ENCODE measurements around the gene VDR. TPM values are rescaled to one million over a fixed set of nuclear protein-coding genes. Genes with fewer than 3 reads are reported as not detected.

The VDR gene
- total RNA-seq, 3 donors from 2014 or later: 1.6 to 41.7 (median 16.1) TPM

- Histone ChIP-seq H3K36me3 (no peaks in the 10 kb centered on the region), H3K9me3 (no peaks in the 10 kb centered on the region), H3K27ac (peak overlapping the region in 1 of 2 donors; percentile 60), H3K27me3 (no peaks in the 10 kb centered on the region), H3K4me3 (no peak overlapping the region), H3K4me1 (no peaks in the 10 kb centered on the region)
- intact Hi-C loops (cut with DNase I; ENCODE audit: low total_unique reads): no loop called here
- TF ChIP-seq POLR2AphosphoS5 (IDR thresholded peaks at IDR 0.05): no peak
- no peak for TF ChIP-seq CTCF (IDR thresholded peaks at IDR 0.05)
- no peak for TF ChIP-seq POLR2A (IDR thresholded peaks at IDR 0.05)
- peak in 1 of 2 donors; percentile 58 for DNase-seq (ENCODE audit: low spot score in 2 of 2)
Observed at GRCh38 chr12:47876440-47876960, 28.3 kb downstream of the VDR start.

- Histone ChIP-seq H3K4me1 (peaks cover 0 to 1% of the 10 kb centered on the region in 2 donors), H3K27ac (peak overlapping the region in 1 of 2 donors; percentile 60), H3K36me3 (no peaks in the 10 kb centered on the region), H3K27me3 (no peaks in the 10 kb centered on the region), H3K4me3 (no peak overlapping the region), H3K9me3 (no peaks in the 10 kb centered on the region)
- no peak for DNase-seq (ENCODE audit: low spot score in 2 of 2)
- no peak for TF ChIP-seq POLR2A (IDR thresholded peaks at IDR 0.05)
- TF ChIP-seq CTCF (IDR thresholded peaks at IDR 0.05): no peak
- no peak for TF ChIP-seq POLR2AphosphoS5 (IDR thresholded peaks at IDR 0.05)
- intact Hi-C loops (cut with DNase I; ENCODE audit: low total_unique reads): no loop called here
Observed at GRCh38 chr12:47875746-47876439, 28.9 kb downstream of the VDR start.

- H3K36me3 ChIP-seq: no peaks in the 10 kb centered on the region
- H3K27ac ChIP-seq: no peak overlapping the region
- no peak overlapping the region for H3K4me3 ChIP-seq
- DNase-seq (ENCODE audit: low spot score in 2 of 2): no peak
- no peak for TF ChIP-seq POLR2AphosphoS5 (IDR thresholded peaks at IDR 0.05)
- no peak for TF ChIP-seq CTCF (IDR thresholded peaks at IDR 0.05)
- no peak for TF ChIP-seq POLR2A (IDR thresholded peaks at IDR 0.05)
- intact Hi-C loops (cut with DNase I; ENCODE audit: low total_unique reads): loop anchor here (5.0 kb wide), 1 partner anchor 293 kb away; no protein-coding TSS in a partner anchor
- H3K4me1 ChIP-seq: peaks cover 0 to 8% of the 10 kb centered on the region in 2 donors
- no peaks in the 10 kb centered on the region for H3K9me3 ChIP-seq
- H3K27me3 ChIP-seq: no peaks in the 10 kb centered on the region
Observed at GRCh38 chr12:47874316-47874715, 30.5 kb downstream of the VDR start.

GRCh38 chr12:47870175-47870781 lies 34.5 kb downstream of the VDR start:
- Histone ChIP-seq H3K27ac (peak overlapping the region in 1 of 2 donors; percentile 40), H3K9me3 (no peaks in the 10 kb centered on the region), H3K27me3 (no peaks in the 10 kb centered on the region), H3K36me3 (no peaks in the 10 kb centered on the region), H3K4me1 (peaks cover 0 to 8% of the 10 kb centered on the region in 2 donors), H3K4me3 (no peak overlapping the region)
- no peak for TF ChIP-seq POLR2A (IDR thresholded peaks at IDR 0.05)
- peak in 2 of 3 donors; percentile 7 to 37 for TF ChIP-seq CTCF (IDR thresholded peaks at IDR 0.05)
- TF ChIP-seq POLR2AphosphoS5 (IDR thresholded peaks at IDR 0.05): peak in 1 of 3 donors; percentile 13
- intact Hi-C loops (cut with DNase I; ENCODE audit: low total_unique reads): loop anchor here (5.0 kb wide), 1 partner anchor 297 kb away; no protein-coding TSS in a partner anchor
- no peak for DNase-seq (ENCODE audit: low spot score in 2 of 2)

GRCh38 chr12:47868552-47869031 lies 36.2 kb downstream of the VDR start:
- intact Hi-C loops (cut with DNase I; ENCODE audit: low total_unique reads): no loop called here

More at GRCh38 chr12:47868552-47869031, 36.2 kb downstream of the VDR start:
- no peak for DNase-seq (ENCODE audit: low spot score in 2 of 2)
- no peak overlapping the region for H3K4me3 ChIP-seq
- TF ChIP-seq POLR2A (IDR thresholded peaks at IDR 0.05): no peak
- no peak for TF ChIP-seq CTCF (IDR thresholded peaks at IDR 0.05)
- no peak for TF ChIP-seq POLR2AphosphoS5 (IDR thresholded peaks at IDR 0.05)
- H3K9me3 ChIP-seq: no peaks in the 10 kb centered on the region
- H3K36me3 ChIP-seq: no peaks in the 10 kb centered on the region
- no peaks in the 10 kb centered on the region for H3K27me3 ChIP-seq
- peaks cover 0 to 8% of the 10 kb centered on the region in 2 donors for H3K4me1 ChIP-seq
- H3K27ac ChIP-seq: no peak overlapping the region
